ENCODE results near the gene MPV17L.
"Not testable (repeated sequence)": the region's sequence is repeated elsewhere in the genome, so short reads cannot be mapped to it uniquely, and the experiment has no call there.

GRCh38 chr16:15407756-15408155 is 12.2 kb downstream of the MPV17L start:
- TF ChIP-seq, protein P1, sequence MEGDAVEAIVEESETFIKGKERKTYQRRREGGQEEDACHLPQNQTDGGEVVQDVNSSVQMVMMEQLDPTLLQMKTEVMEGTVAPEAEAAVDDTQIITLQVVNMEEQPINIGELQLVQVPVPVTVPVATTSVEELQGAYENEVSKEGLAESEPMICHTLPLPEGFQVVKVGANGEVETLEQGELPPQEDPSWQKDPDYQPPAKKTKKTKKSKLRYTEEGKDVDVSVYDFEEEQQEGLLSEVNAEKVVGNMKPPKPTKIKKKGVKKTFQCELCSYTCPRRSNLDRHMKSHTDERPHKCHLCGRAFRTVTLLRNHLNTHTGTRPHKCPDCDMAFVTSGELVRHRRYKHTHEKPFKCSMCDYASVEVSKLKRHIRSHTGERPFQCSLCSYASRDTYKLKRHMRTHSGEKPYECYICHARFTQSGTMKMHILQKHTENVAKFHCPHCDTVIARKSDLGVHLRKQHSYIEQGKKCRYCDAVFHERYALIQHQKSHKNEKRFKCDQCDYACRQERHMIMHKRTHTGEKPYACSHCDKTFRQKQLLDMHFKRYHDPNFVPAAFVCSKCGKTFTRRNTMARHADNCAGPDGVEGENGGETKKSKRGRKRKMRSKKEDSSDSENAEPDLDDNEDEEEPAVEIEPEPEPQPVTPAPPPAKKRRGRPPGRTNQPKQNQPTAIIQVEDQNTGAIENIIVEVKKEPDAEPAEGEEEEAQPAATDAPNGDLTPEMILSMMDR (IDR thresholded peaks at IDR 0.05): not testable (repeated sequence)
- TF ChIP-seq POLR2A (IDR thresholded peaks at IDR 0.05): not testable (repeated sequence)
